Parathyroid adenoma (tissue), 2 donors: ENCODE measurements around the gene GPC5.

ENCODE experiments used
- H2AFZ ChIP-seq: fragments of 300-600 bp; sonication (generic); one replicate; pipeline ENCODE4 v1.7.0; 2017; ENCODE audit warnings: antibody characterized with exemption, mild to moderate bottlenecking
- H3K27ac ChIP-seq: fragments of 300-600 bp; sonication (generic); one replicate; pipeline ENCODE4 v1.7.0; 2017
- H3K27me3 ChIP-seq: fragments of 300-600 bp; sonication (generic); one replicate; pipeline ENCODE4 v1.7.0; 2017; ENCODE audit warnings: low read length; ENCODE audit not compliant: control insufficient read depth, insufficient read depth
- H3K36me3 ChIP-seq: fragments of 300-600 bp; sonication (generic); one replicate; pipeline ENCODE4 v1.7.0; 2017; ENCODE audit warnings: low read length; ENCODE audit not compliant: control insufficient read depth, insufficient read depth
- H3K4me1 ChIP-seq: fragments of 300-600 bp; sonication (generic); one replicate; pipeline ENCODE4 v1.7.0; 2017; ENCODE audit warnings: control low read depth
- H3K4me2 ChIP-seq: fragments of 300-600 bp; sonication (generic); one replicate; pipeline ENCODE4 v1.7.0; 2017; ENCODE audit warnings: low read length
- H3K4me3 ChIP-seq: fragments of 300-600 bp; sonication (generic); one replicate; pipeline ENCODE4 v1.7.0; 2017; ENCODE audit warnings: low read depth, low read length
- H3K79me2 ChIP-seq: fragments of 300-600 bp; sonication (generic); one replicate; pipeline ENCODE4 v1.7.0; 2017; ENCODE audit warnings: control low read depth
- H3K9ac ChIP-seq: fragments of 300-600 bp; sonication (generic); one replicate; pipeline ENCODE4 v1.7.0; 2017; ENCODE audit warnings: mild to moderate bottlenecking
- H3K9me3 ChIP-seq: fragments of 300-600 bp; sonication (generic); one replicate; pipeline ENCODE4 v1.7.0; 2017; ENCODE audit warnings: low read length; ENCODE audit not compliant: control insufficient read depth
- CTCF ChIP-seq: fragments of 300-600 bp; sonication (generic); IDR thresholded peaks from one replicate; pipeline ENCODE4 v1.7.0; 2017; ENCODE audit warnings: antibody characterized with exemption, mild to moderate bottlenecking
- donor health status: primary hyperparathyroidism.

Gene GPC5

GRCh38 chr13:92900446-92900845, 1502.0 kb downstream of the GPC5 start:
- TF ChIP-seq CTCF, result no peak
- Histone ChIP-seq H3K9me3 (no peaks in the 10 kb centered on the region), H3K4me2 (no peak overlapping the region), H3K9ac (no peak overlapping the region), H3K4me3 (no peak overlapping the region), H2AFZ (no peak overlapping the region), H3K79me2 (no peaks in the 10 kb centered on the region), H3K27me3 (no peaks in the 10 kb centered on the region), H3K4me1 (no peaks in the 10 kb centered on the region), H3K36me3 (no peaks in the 10 kb centered on the region), H3K27ac (no peak overlapping the region)

GRCh38 chr13:92901739-92902138, 1503.3 kb downstream of the GPC5 start:
- no peaks in the 10 kb centered on the region for H3K9me3 ChIP-seq
- no peak overlapping the region for H3K9ac ChIP-seq
- TF ChIP-seq CTCF, result no peak
- H3K36me3 ChIP-seq, result no peaks in the 10 kb centered on the region
- no peak overlapping the region for H3K27ac ChIP-seq
- no peaks in the 10 kb centered on the region for H3K4me1 ChIP-seq
- H3K79me2 ChIP-seq, result no peaks in the 10 kb centered on the region
- no peak overlapping the region for H3K4me2 ChIP-seq
- H3K27me3 ChIP-seq, result no peaks in the 10 kb centered on the region
- H3K4me3 ChIP-seq, result no peak overlapping the region
- H2AFZ ChIP-seq, result no peak overlapping the region

GRCh38 chr13:92912629-92913028, 1514.2 kb downstream of the GPC5 start:
- Histone ChIP-seq H3K27ac (no peak overlapping the region), H3K27me3 (no peaks in the 10 kb centered on the region), H3K4me1 (no peaks in the 10 kb centered on the region), H3K4me2 (no peak overlapping the region), H3K9me3 (no peaks in the 10 kb centered on the region), H2AFZ (no peak overlapping the region), H3K9ac (no peak overlapping the region), H3K36me3 (no peaks in the 10 kb centered on the region), H3K4me3 (no peak overlapping the region), H3K79me2 (no peaks in the 10 kb centered on the region)
- TF ChIP-seq CTCF, result no peak

GRCh38 chr13:92913840-92914239, 1515.4 kb downstream of the GPC5 start:
- H3K36me3 ChIP-seq, result no peaks in the 10 kb centered on the region
- H3K4me1 ChIP-seq, result no peaks in the 10 kb centered on the region
- no peak overlapping the region for H3K9ac ChIP-seq
- no peak for TF ChIP-seq CTCF
- H3K79me2 ChIP-seq, result no peaks in the 10 kb centered on the region
- H3K4me2 ChIP-seq, result no peak overlapping the region
- H3K27ac ChIP-seq, result no peak overlapping the region
- no peak overlapping the region for H2AFZ ChIP-seq
- H3K27me3 ChIP-seq, result no peaks in the 10 kb centered on the region
- H3K9me3 ChIP-seq, result no peaks in the 10 kb centered on the region
- H3K4me3 ChIP-seq, result no peak overlapping the region
